H1 (cell line): ENCODE data around the gene NEU3. TPM values are rescaled to one million over a fixed set of nuclear protein-coding genes. Genes with fewer than 3 reads are reported as not detected.

Source experiments
- CTCF ChIA-PET: fragments of 300-600 bp; sonication (Branson Sonifier 250); formaldehyde crosslinking; loops from one replicate; lab custom pipeline; 2021; ENCODE audit not compliant: partially characterized antibody; lab: Charles Lee
- POLR2A ChIA-PET: fragments of 300-600 bp; sonication (Branson Sonifier 250); formaldehyde crosslinking; loops from one replicate; lab custom pipeline; 2021; ENCODE audit warnings: inconsistent platforms; ENCODE audit not compliant: partially characterized antibody; lab: Charles Lee
- DNase-seq, 2 experiments: peaks; one replicate each; pipeline versions ENCODE4 v3.0.0 to v3.0.0-alpha.2; 2010 to 2022; ENCODE audit warnings: low spot score in 2 of 2, low read depth in 1 of 2, mixed read lengths in 1 of 2
- FAIRE-seq: peaks from 2 replicates; lab custom pipeline; 2011; peaks lifted over from hg19 to GRCh38; lab: Jason Lieb, UNC
- H2AFZ ChIP-seq: 2 replicates; pipeline ENCODE4 v1.8.1; 2012; ENCODE audit warnings: low read length, inconsistent platforms
- H2AK5ac ChIP-seq: 2 replicates; pipeline ENCODE4 v1.6.1; 2013; ENCODE audit warnings: low read depth, low read length
- H2BK120ac ChIP-seq: replicated peaks from 2 replicates; pipeline ENCODE3; 2013; ENCODE audit warnings: low read depth, low read length, inconsistent platforms
- H2BK12ac ChIP-seq: 2 replicates; pipeline ENCODE4 v1.6.1; 2013; ENCODE audit warnings: low read depth, low read length
- H2BK15ac ChIP-seq: 2 replicates; pipeline ENCODE4 v1.6.1; 2013; ENCODE audit warnings: low read length
- H2BK20ac ChIP-seq: 2 replicates; pipeline ENCODE4 v1.6.1; 2013; ENCODE audit warnings: low read length
- H2BK5ac ChIP-seq: 2 replicates; pipeline ENCODE4 v1.6.1; 2013; ENCODE audit warnings: low read depth, low read length
- H3K14ac ChIP-seq: 2 replicates; pipeline ENCODE4 v1.6.1; 2013; ENCODE audit warnings: inconsistent platforms; ENCODE audit not compliant: insufficient read length
- H3K18ac ChIP-seq: 2 replicates; pipeline ENCODE4 v1.6.1; 2013; ENCODE audit warnings: low read length; ENCODE audit errors: extremely low read depth
- H3K23ac ChIP-seq: 2 replicates; pipeline ENCODE4 v1.6.1; 2013; ENCODE audit warnings: inconsistent platforms; ENCODE audit not compliant: insufficient read length
- H3K23me2 ChIP-seq: 2 replicates; pipeline ENCODE4 v1.6.1; 2013; ENCODE audit warnings: low read depth, low read length
- H3K27ac ChIP-seq: 2 replicates; pipeline ENCODE4 v1.6.1; 2011; ENCODE audit warnings: low read depth, low read length, inconsistent platforms
- H3K27me3 ChIP-seq, 4 experiments: replicated peaks in 1 of 4; 1 replicate in 1 of 4; 2 replicates in 3 of 4; pipeline versions ENCODE4 v1.6.1 to v1.8.1; 2011 to 2013; ENCODE audit warnings: low read length in 3 of 4, mild to moderate bottlenecking in 3 of 4, inconsistent platforms in 2 of 4, mixed read lengths in 2 of 4, moderate library complexity in 1 of 4; ENCODE audit not compliant: control insufficient read depth in 3 of 4, insufficient read depth in 3 of 4; ENCODE audit errors: extremely low read depth in 1 of 4
- H3K36me3 ChIP-seq, 4 experiments: 2 replicates each; pipeline versions ENCODE4 v1.6.1 to v1.8.1; 2011 to 2013; ENCODE audit warnings: mild to moderate bottlenecking in 4 of 4, low read length in 3 of 4, moderate library complexity in 2 of 4, control low read depth in 1 of 4, inconsistent platforms in 1 of 4; ENCODE audit not compliant: insufficient read depth in 4 of 4, control insufficient read depth in 2 of 4
- H3K4ac ChIP-seq: replicated peaks from 2 replicates; pipeline ENCODE3; 2013; ENCODE audit warnings: low read length, low read depth, mixed read lengths, inconsistent platforms; ENCODE audit not compliant: insufficient read length
- H3K4me1 ChIP-seq, 4 experiments: replicated peaks in 1 of 4; 1 replicate in 1 of 4; 2 replicates in 3 of 4; pipeline versions ENCODE4 v1.6.1 to v1.8.1; 2011 to 2013; ENCODE audit warnings: low read length in 3 of 4, inconsistent platforms in 2 of 4, mixed read lengths in 1 of 4; ENCODE audit not compliant: insufficient read depth in 4 of 4, control insufficient read depth in 3 of 4
- H3K4me2 ChIP-seq, 2 experiments: 2 replicates each; pipeline versions ENCODE4 v1.6.1 to v1.8.1; 2011 to 2013; ENCODE audit warnings: low read depth in 2 of 2, low read length in 2 of 2, control low read depth in 1 of 2, inconsistent platforms in 1 of 2, mild to moderate bottlenecking in 1 of 2; ENCODE audit not compliant: insufficient read depth in 1 of 2
- H3K4me3 ChIP-seq, 4 experiments: fragments of 200-600, 300-600 bp in 1 of 4; sonication (generic), shearing (Covaris generic), sonication (Bioruptor Twin) in 1 of 4; 2 replicates each; pipeline versions ENCODE4 v1.5.1 to v1.8.1; 2011 to 2016; ENCODE audit warnings: low read length in 4 of 4, low read depth in 3 of 4, control low read depth in 2 of 4, inconsistent platforms in 2 of 4, mild to moderate bottlenecking in 2 of 4, mixed read lengths in 1 of 4, moderate library complexity in 1 of 4; ENCODE audit not compliant: insufficient read depth in 2 of 4; ENCODE audit errors: extremely low read depth in 1 of 4
- H3K56ac ChIP-seq: replicated peaks from 2 replicates; pipeline ENCODE3; 2013; ENCODE audit warnings: low read depth, mild to moderate bottlenecking, mixed read lengths, low read length, inconsistent platforms; ENCODE audit not compliant: insufficient read length
- H3K79me1 ChIP-seq: 2 replicates; pipeline ENCODE4 v1.6.1; 2013; ENCODE audit warnings: low read depth, low read length, control low read depth
- H3K79me2 ChIP-seq, 2 experiments: 2 replicates each; pipeline versions ENCODE4 v1.6.1 to v1.8.1; 2012 to 2013; ENCODE audit warnings: low read length in 2 of 2, mild to moderate bottlenecking in 2 of 2, inconsistent platforms in 1 of 2; ENCODE audit not compliant: insufficient read depth in 2 of 2, control insufficient read depth in 1 of 2
- H3K9ac ChIP-seq, 4 experiments: replicated peaks in 1 of 4; 1 replicate in 1 of 4; 2 replicates in 3 of 4; pipeline versions ENCODE4 v1.6.1 to v1.8.1; 2011 to 2013; ENCODE audit warnings: low read depth in 3 of 4, low read length in 3 of 4, control low read depth in 2 of 4, mild to moderate bottlenecking in 2 of 4, moderate library complexity in 2 of 4, inconsistent platforms in 1 of 4; ENCODE audit errors: extremely low read depth in 1 of 4
- H3K9me3 ChIP-seq, 2 experiments: 2 replicates each; pipeline versions ENCODE4 v1.6.1 to v1.8.1; 2012 to 2013; ENCODE audit warnings: mild to moderate bottlenecking in 2 of 2, moderate library complexity in 2 of 2, control low read depth in 1 of 2, inconsistent platforms in 1 of 2, low read depth in 1 of 2, low read length in 1 of 2, mixed read lengths in 1 of 2; ENCODE audit not compliant: insufficient read depth in 2 of 2
- H4K20me1 ChIP-seq, 2 experiments: replicated peaks in 1 of 2; 2 replicates each; pipeline versions ENCODE3 to v1.8.1; 2011 to 2013; ENCODE audit warnings: inconsistent platforms in 2 of 2, low read length in 2 of 2, mild to moderate bottlenecking in 1 of 2; ENCODE audit not compliant: insufficient read depth in 2 of 2, control insufficient read depth in 1 of 2
- H4K5ac ChIP-seq: 2 replicates; pipeline ENCODE4 v1.6.1; 2013; ENCODE audit warnings: low read length, low read depth, mixed read lengths, inconsistent platforms; ENCODE audit not compliant: insufficient read length
- H4K8ac ChIP-seq: 2 replicates; pipeline ENCODE4 v1.8.0; 2013; ENCODE audit warnings: mild to moderate bottlenecking, moderate library complexity, low read length, inconsistent platforms; ENCODE audit not compliant: insufficient read depth; ENCODE audit errors: extremely low read depth
- H4K91ac ChIP-seq: replicated peaks from 2 replicates; pipeline ENCODE3; 2013; ENCODE audit warnings: low read length, mixed read lengths, inconsistent platforms; ENCODE audit not compliant: insufficient read length
- GABPA ChIP-seq: IDR thresholded peaks from 2 replicates; pipeline ENCODE4 v1.6.1; 2011; ENCODE audit warnings: mild to moderate bottlenecking, low read length, moderate library complexity, borderline replicate concordance; ENCODE audit not compliant: insufficient read depth
- WGBS, 2 experiments: shearing (Covaris generic) in 1 of 2; methylation state at CpG; one replicate each; pipeline versions ENCODE4 v1.1.6 to v1.1.7; 2013 to 2015; ENCODE audit warnings: low lambda C conversion rate in 2 of 2, mixed read lengths in 2 of 2, inconsistent platforms in 1 of 2, low coverage in 1 of 2, missing lambda C conversion rate in 1 of 2; ENCODE audit not compliant: insufficient replicate concordance in 2 of 2, insufficient coverage in 1 of 2, insufficient read length in 1 of 2; ENCODE audit errors: extremely low coverage in 1 of 2, missing lambda C conversion rate in 1 of 2; 5-methylcytosine and 5-hydroxymethylcytosine counted together
- polyA plus RNA-seq, 7 experiments: library from polyadenylated mRNA; depleted of rRNA in 3 of 7; stranded (reverse) in 5 of 7; unstranded in 2 of 7; fragments of >200 nt in 5 of 7; fragments of 200-250 nt in 2 of 7; gene quantifications; 1 replicate in 5 of 7; 2 replicates in 1 of 7; 4 replicates in 1 of 7; pipeline versions ENCODE4 v1.2.1 to v1.2.3, GENCODE V29; 2011 to 2013; ENCODE audit warnings: missing spikeins in 2 of 7, mixed read lengths in 2 of 7
- total RNA-seq: library from RNA; stranded (reverse); fragmentation: NEBNext Ultra II Directional; extraction: Animal tissue kit (Norgen Biotek cat#: 25700); gene quantifications from 2 replicates; pipeline ENCODE4 v1.2.1, GENCODE V29; 2021

NEU3 gene
- total and polyA plus RNA-seq, 2 of the 8 experiments (the other 6 are each of a cell fraction or from before 2014, with no cell fraction given): 8.9 to 15.6 TPM

DNA sequence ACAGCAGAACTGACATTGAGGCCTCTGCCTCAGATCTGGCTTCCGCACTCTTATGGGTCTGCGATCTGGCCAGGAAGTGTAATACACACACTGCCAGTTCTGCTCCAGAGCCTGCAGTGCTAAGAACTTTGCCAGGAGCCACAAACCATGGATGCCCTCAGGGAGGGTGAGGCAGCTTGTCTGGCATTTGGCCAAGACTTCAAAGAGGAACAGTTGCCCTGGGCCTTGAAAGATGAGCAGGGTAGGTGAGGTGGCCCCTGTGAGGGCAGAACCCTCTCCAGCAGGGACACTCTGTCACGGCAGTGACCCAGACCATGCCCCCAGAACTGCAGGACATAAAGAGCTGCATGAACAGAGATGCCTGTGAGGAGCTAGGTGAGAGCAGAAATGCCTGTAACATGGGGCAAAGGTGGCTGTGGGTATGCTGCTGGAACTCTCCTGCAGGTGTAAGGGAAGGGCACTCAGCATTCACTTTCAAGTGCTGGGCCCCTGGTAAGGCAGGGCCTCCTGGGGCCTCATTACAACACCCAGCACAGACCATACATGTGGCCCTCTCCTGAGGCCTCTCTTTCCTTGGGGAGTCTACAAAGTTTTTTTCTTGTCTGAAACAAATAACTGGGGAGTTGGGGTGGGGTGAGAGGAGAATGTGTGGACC lies 47.3 kb downstream of the NEU3 start:
- H3K4me1 ChIP-seq: 0 out of 7 replicates have a peak, but pooled peaks cover 0 to 2% (median 0%) of the 10 kb centered on the region in 4 experiments
- no peak for TF ChIP-seq GABPA
- no peak overlapping the region; the same call in 1 of the 2 replicates for H4K8ac ChIP-seq
- H4K91ac ChIP-seq: no peak overlapping the region
- no peak overlapping the region for H2BK12ac ChIP-seq
- ChIA-PET POLR2A (no interaction called here), CTCF (interaction anchor here (0.8 to 8.9 kb wide), 7 partner anchors 9 to 115 kb away, joined by 3 to 108 read pairs (median 4); no protein-coding TSS in a partner anchor)
- no peak overlapping the region for H3K56ac ChIP-seq
- no peak overlapping the region for H3K4me2 ChIP-seq
- no peaks in the 10 kb centered on the region for H3K79me2 ChIP-seq
- 0 out of 2 replicates have a peak overlapping the region, but pooled peaks have one; percentile 4 for H3K18ac ChIP-seq
- DNase-seq (peak in 1 of 2 experiments; percentile 35), FAIRE-seq (no peak)
- H3K23me2 ChIP-seq: peaks cover 2% of the 10 kb centered on the region
- H2BK5ac ChIP-seq: no peak overlapping the region
- H2BK120ac ChIP-seq: no peak overlapping the region
- no peak overlapping the region for H3K4me3 ChIP-seq
- no peak overlapping the region for H3K23ac ChIP-seq
- no peak overlapping the region for H3K14ac ChIP-seq
- no peak overlapping the region for H2BK15ac ChIP-seq
- H2BK20ac ChIP-seq: no peak overlapping the region
- no peak overlapping the region for H3K4ac ChIP-seq
- 90% methylated on average over 3 of the region's 3 CpGs; no CpG with 5 or more reads in 1 of the 2 experiments for WGBS, 2 experiments
- no peak overlapping the region for H4K5ac ChIP-seq
- no peaks in the 10 kb centered on the region for H3K27me3 ChIP-seq
- no peak overlapping the region for H2AK5ac ChIP-seq
- H4K20me1 ChIP-seq: no peaks in the 10 kb centered on the region
- no peak overlapping the region for H3K9ac ChIP-seq
- no peaks in the 10 kb centered on the region for H3K36me3 ChIP-seq
- no peaks in the 10 kb centered on the region for H3K79me1 ChIP-seq
- no peak overlapping the region for H2AFZ ChIP-seq
- peaks cover 0 to 2% of the 10 kb centered on the region in 2 experiments; a peak in 2 of 4 replicates for H3K9me3 ChIP-seq
- H3K27ac ChIP-seq: no peak overlapping the region
